Measurements from ENCODE around the gene XPR1.

DNA sequence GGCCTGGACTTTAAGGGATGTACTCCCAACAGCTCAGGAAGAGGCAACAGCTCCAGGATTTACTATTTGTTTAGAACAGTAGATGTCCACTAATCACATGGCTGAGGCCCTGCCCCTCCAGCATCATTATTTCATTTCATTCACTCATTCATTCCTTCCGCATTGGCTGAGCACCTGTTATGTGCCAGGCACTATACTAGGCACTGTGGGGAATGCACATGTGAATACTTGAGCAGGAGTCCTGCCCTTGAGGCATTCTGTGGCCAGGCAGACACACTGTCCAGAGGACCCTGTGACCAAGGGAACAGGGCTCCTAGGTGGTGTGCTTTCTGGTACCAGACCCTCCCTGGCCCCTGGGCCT lies 305.2 kb downstream of the XPR1 start:
- TF ChIP-seq CTCF (IDR thresholded peaks at IDR 0.05; ENCODE audit: extremely low read depth in 1 of 2, insufficient read depth in 1 of 2, low read depth in 1 of 2, low read length in 2 of 2) (no peak), MAX (IDR thresholded peaks at IDR 0.05; ENCODE audit: insufficient read depth, insufficient read length) (no peak), POLR2AphosphoS5 (IDR thresholded peaks at IDR 0.05; ENCODE audit: insufficient read depth, low read depth, low read length) (no peak), JUN (IDR thresholded peaks at IDR 0.05; ENCODE audit: borderline replicate concordance, insufficient read depth, insufficient read length, low read depth) (no peak), FOS (IDR thresholded peaks at IDR 0.05; ENCODE audit: borderline replicate concordance, insufficient read depth, low read length) (no peak)

Measured in endothelial cell of umbilical vein (primary cell).